Measurements from ENCODE around the gene CRYGN.

CRYGN gene

GRCh38 chr7:151405056-151405455 lies 34.9 kb downstream of the CRYGN start:
- no peak for DNase-seq

GRCh38 chr7:151404216-151405011 lies 35.5 kb downstream of the CRYGN start:
- no peak for DNase-seq

- DNase-seq: no peak
These were observed 36.2 kb downstream of the CRYGN start for GRCh38 chr7:151403764-151404163.

- no peak for DNase-seq
These were observed 37.7 kb downstream of the CRYGN start for GRCh38 chr7:151402029-151402835.

- no peak for DNase-seq
These were observed 39.2 kb downstream of the CRYGN start for GRCh38 chr7:151400626-151401315.

GRCh38 chr7:151399906-151400305 lies 40.0 kb downstream of the CRYGN start:
- DNase-seq: no peak

GRCh38 chr7:151399305-151399601 lies 40.7 kb downstream of the CRYGN start:
- no peak for DNase-seq

GRCh38 chr7:151398446-151399304 lies 41.3 kb downstream of the CRYGN start:
- DNase-seq: no peak

GRCh38 chr7:151397026-151397425 lies 42.9 kb downstream of the CRYGN start:
- no peak for DNase-seq

- no peak for DNase-seq
These were observed 43.5 kb downstream of the CRYGN start for GRCh38 chr7:151396328-151396970.

GRCh38 chr7:151395036-151395367 lies 44.9 kb downstream of the CRYGN start:
- no peak for DNase-seq

GRCh38 chr7:151394076-151395035 lies 45.6 kb downstream of the CRYGN start:
- no peak for DNase-seq

- DNase-seq: no peak
These were observed 46.6 kb downstream of the CRYGN start for GRCh38 chr7:151393031-151393977.

- DNase-seq: no peak
These were observed 47.5 kb downstream of the CRYGN start for GRCh38 chr7:151392426-151392825.

- DNase-seq: no peak
These were observed 47.9 kb downstream of the CRYGN start for GRCh38 chr7:151392002-151392401.

GRCh38 chr7:151391358-151391730 lies 48.6 kb downstream of the CRYGN start:
- no peak for DNase-seq

GRCh38 chr7:151390598-151391357 lies 49.2 kb downstream of the CRYGN start:
- no peak for DNase-seq

GRCh38 chr7:151389768-151390597 lies 50.0 kb downstream of the CRYGN start:
- no peak for DNase-seq

All from fibroblast of skin of right quadriceps (primary cell).